H1 (cell line): ENCODE results near the gene TMC3. TPM values are rescaled to one million over a fixed set of nuclear protein-coding genes. Genes with fewer than 3 reads are reported as not detected.

ENCODE experiments used
- CTCF ChIA-PET: fragments of 300-600 bp; sonication (Branson Sonifier 250); formaldehyde crosslinking; loops from one replicate; lab custom pipeline; 2021; ENCODE audit not compliant: partially characterized antibody; lab: Charles Lee
- POLR2A ChIA-PET: fragments of 300-600 bp; sonication (Branson Sonifier 250); formaldehyde crosslinking; loops from one replicate; lab custom pipeline; 2021; ENCODE audit warnings: inconsistent platforms; ENCODE audit not compliant: partially characterized antibody; lab: Charles Lee
- DNase-seq, 2 experiments: peaks; one replicate each; pipeline versions ENCODE4 v3.0.0 to v3.0.0-alpha.2; 2010 to 2022; ENCODE audit warnings: low spot score in 2 of 2, low read depth in 1 of 2, mixed read lengths in 1 of 2
- FAIRE-seq: peaks from 2 replicates; lab custom pipeline; 2011; peaks lifted over from hg19 to GRCh38; lab: Jason Lieb, UNC
- H2AFZ ChIP-seq: 2 replicates; pipeline ENCODE4 v1.8.1; 2012; ENCODE audit warnings: low read length, inconsistent platforms
- H2AK5ac ChIP-seq: 2 replicates; pipeline ENCODE4 v1.6.1; 2013; ENCODE audit warnings: low read depth, low read length
- H2BK120ac ChIP-seq: replicated peaks from 2 replicates; pipeline ENCODE3; 2013; ENCODE audit warnings: low read depth, low read length, inconsistent platforms
- H2BK12ac ChIP-seq: 2 replicates; pipeline ENCODE4 v1.6.1; 2013; ENCODE audit warnings: low read depth, low read length
- H2BK15ac ChIP-seq: 2 replicates; pipeline ENCODE4 v1.6.1; 2013; ENCODE audit warnings: low read length
- H2BK20ac ChIP-seq: 2 replicates; pipeline ENCODE4 v1.6.1; 2013; ENCODE audit warnings: low read length
- H2BK5ac ChIP-seq: 2 replicates; pipeline ENCODE4 v1.6.1; 2013; ENCODE audit warnings: low read depth, low read length
- H3K14ac ChIP-seq: 2 replicates; pipeline ENCODE4 v1.6.1; 2013; ENCODE audit warnings: inconsistent platforms; ENCODE audit not compliant: insufficient read length
- H3K18ac ChIP-seq: 2 replicates; pipeline ENCODE4 v1.6.1; 2013; ENCODE audit warnings: low read length; ENCODE audit errors: extremely low read depth
- H3K23ac ChIP-seq: 2 replicates; pipeline ENCODE4 v1.6.1; 2013; ENCODE audit warnings: inconsistent platforms; ENCODE audit not compliant: insufficient read length
- H3K23me2 ChIP-seq: 2 replicates; pipeline ENCODE4 v1.6.1; 2013; ENCODE audit warnings: low read depth, low read length
- H3K27ac ChIP-seq: 2 replicates; pipeline ENCODE4 v1.6.1; 2011; ENCODE audit warnings: low read depth, low read length, inconsistent platforms
- H3K27me3 ChIP-seq, 4 experiments: replicated peaks in 1 of 4; 1 replicate in 1 of 4; 2 replicates in 3 of 4; pipeline versions ENCODE4 v1.6.1 to v1.8.1; 2011 to 2013; ENCODE audit warnings: low read length in 3 of 4, mild to moderate bottlenecking in 3 of 4, inconsistent platforms in 2 of 4, mixed read lengths in 2 of 4, moderate library complexity in 1 of 4; ENCODE audit not compliant: control insufficient read depth in 3 of 4, insufficient read depth in 3 of 4; ENCODE audit errors: extremely low read depth in 1 of 4
- H3K36me3 ChIP-seq, 4 experiments: 2 replicates each; pipeline versions ENCODE4 v1.6.1 to v1.8.1; 2011 to 2013; ENCODE audit warnings: mild to moderate bottlenecking in 4 of 4, low read length in 3 of 4, moderate library complexity in 2 of 4, control low read depth in 1 of 4, inconsistent platforms in 1 of 4; ENCODE audit not compliant: insufficient read depth in 4 of 4, control insufficient read depth in 2 of 4
- H3K4ac ChIP-seq: replicated peaks from 2 replicates; pipeline ENCODE3; 2013; ENCODE audit warnings: low read length, low read depth, mixed read lengths, inconsistent platforms; ENCODE audit not compliant: insufficient read length
- H3K4me1 ChIP-seq, 4 experiments: replicated peaks in 1 of 4; 1 replicate in 1 of 4; 2 replicates in 3 of 4; pipeline versions ENCODE4 v1.6.1 to v1.8.1; 2011 to 2013; ENCODE audit warnings: low read length in 3 of 4, inconsistent platforms in 2 of 4, mixed read lengths in 1 of 4; ENCODE audit not compliant: insufficient read depth in 4 of 4, control insufficient read depth in 3 of 4
- H3K4me2 ChIP-seq, 2 experiments: 2 replicates each; pipeline versions ENCODE4 v1.6.1 to v1.8.1; 2011 to 2013; ENCODE audit warnings: low read depth in 2 of 2, low read length in 2 of 2, control low read depth in 1 of 2, inconsistent platforms in 1 of 2, mild to moderate bottlenecking in 1 of 2; ENCODE audit not compliant: insufficient read depth in 1 of 2
- H3K4me3 ChIP-seq, 4 experiments: fragments of 200-600, 300-600 bp in 1 of 4; sonication (generic), shearing (Covaris generic), sonication (Bioruptor Twin) in 1 of 4; 2 replicates each; pipeline versions ENCODE4 v1.5.1 to v1.8.1; 2011 to 2016; ENCODE audit warnings: low read length in 4 of 4, low read depth in 3 of 4, control low read depth in 2 of 4, inconsistent platforms in 2 of 4, mild to moderate bottlenecking in 2 of 4, mixed read lengths in 1 of 4, moderate library complexity in 1 of 4; ENCODE audit not compliant: insufficient read depth in 2 of 4; ENCODE audit errors: extremely low read depth in 1 of 4
- H3K56ac ChIP-seq: replicated peaks from 2 replicates; pipeline ENCODE3; 2013; ENCODE audit warnings: low read depth, mild to moderate bottlenecking, mixed read lengths, low read length, inconsistent platforms; ENCODE audit not compliant: insufficient read length
- H3K79me1 ChIP-seq: 2 replicates; pipeline ENCODE4 v1.6.1; 2013; ENCODE audit warnings: low read depth, low read length, control low read depth
- H3K79me2 ChIP-seq, 2 experiments: 2 replicates each; pipeline versions ENCODE4 v1.6.1 to v1.8.1; 2012 to 2013; ENCODE audit warnings: low read length in 2 of 2, mild to moderate bottlenecking in 2 of 2, inconsistent platforms in 1 of 2; ENCODE audit not compliant: insufficient read depth in 2 of 2, control insufficient read depth in 1 of 2
- H3K9ac ChIP-seq, 4 experiments: replicated peaks in 1 of 4; 1 replicate in 1 of 4; 2 replicates in 3 of 4; pipeline versions ENCODE4 v1.6.1 to v1.8.1; 2011 to 2013; ENCODE audit warnings: low read depth in 3 of 4, low read length in 3 of 4, control low read depth in 2 of 4, mild to moderate bottlenecking in 2 of 4, moderate library complexity in 2 of 4, inconsistent platforms in 1 of 4; ENCODE audit errors: extremely low read depth in 1 of 4
- H3K9me3 ChIP-seq, 2 experiments: 2 replicates each; pipeline versions ENCODE4 v1.6.1 to v1.8.1; 2012 to 2013; ENCODE audit warnings: mild to moderate bottlenecking in 2 of 2, moderate library complexity in 2 of 2, control low read depth in 1 of 2, inconsistent platforms in 1 of 2, low read depth in 1 of 2, low read length in 1 of 2, mixed read lengths in 1 of 2; ENCODE audit not compliant: insufficient read depth in 2 of 2
- H4K20me1 ChIP-seq, 2 experiments: replicated peaks in 1 of 2; 2 replicates each; pipeline versions ENCODE3 to v1.8.1; 2011 to 2013; ENCODE audit warnings: inconsistent platforms in 2 of 2, low read length in 2 of 2, mild to moderate bottlenecking in 1 of 2; ENCODE audit not compliant: insufficient read depth in 2 of 2, control insufficient read depth in 1 of 2
- H4K5ac ChIP-seq: 2 replicates; pipeline ENCODE4 v1.6.1; 2013; ENCODE audit warnings: low read length, low read depth, mixed read lengths, inconsistent platforms; ENCODE audit not compliant: insufficient read length
- H4K8ac ChIP-seq: 2 replicates; pipeline ENCODE4 v1.8.0; 2013; ENCODE audit warnings: mild to moderate bottlenecking, moderate library complexity, low read length, inconsistent platforms; ENCODE audit not compliant: insufficient read depth; ENCODE audit errors: extremely low read depth
- H4K91ac ChIP-seq: replicated peaks from 2 replicates; pipeline ENCODE3; 2013; ENCODE audit warnings: low read length, mixed read lengths, inconsistent platforms; ENCODE audit not compliant: insufficient read length
- BCL11A ChIP-seq, 2 experiments: IDR thresholded peaks; one replicate each; pipeline ENCODE4 v1.6.1; 2011; ENCODE audit warnings: low read depth in 2 of 2, low read length in 2 of 2, mild to moderate bottlenecking in 2 of 2
- RAD21 ChIP-seq, 2 experiments: IDR thresholded peaks in 1 of 2; conservative IDR thresholded peaks in 1 of 2; 2 replicates each; pipeline ENCODE4 v1.6.1; 2011; ENCODE audit warnings: low read depth in 2 of 2, low read length in 2 of 2, improper control_type of control experiment in 1 of 2, inconsistent platforms in 1 of 2, mild to moderate bottlenecking in 1 of 2, moderate library complexity in 1 of 2
- WGBS, 2 experiments: shearing (Covaris generic) in 1 of 2; methylation state at CpG; one replicate each; pipeline versions ENCODE4 v1.1.6 to v1.1.7; 2013 to 2015; ENCODE audit warnings: low lambda C conversion rate in 2 of 2, mixed read lengths in 2 of 2, inconsistent platforms in 1 of 2, low coverage in 1 of 2, missing lambda C conversion rate in 1 of 2; ENCODE audit not compliant: insufficient replicate concordance in 2 of 2, insufficient coverage in 1 of 2, insufficient read length in 1 of 2; ENCODE audit errors: extremely low coverage in 1 of 2, missing lambda C conversion rate in 1 of 2; 5-methylcytosine and 5-hydroxymethylcytosine counted together
- polyA plus RNA-seq, 7 experiments: library from polyadenylated mRNA; depleted of rRNA in 3 of 7; stranded (reverse) in 5 of 7; unstranded in 2 of 7; fragments of >200 nt in 5 of 7; fragments of 200-250 nt in 2 of 7; gene quantifications; 1 replicate in 5 of 7; 2 replicates in 1 of 7; 4 replicates in 1 of 7; pipeline versions ENCODE4 v1.2.1 to v1.2.3, GENCODE V29; 2011 to 2013; ENCODE audit warnings: missing spikeins in 2 of 7, mixed read lengths in 2 of 7
- total RNA-seq: library from RNA; stranded (reverse); fragmentation: NEBNext Ultra II Directional; extraction: Animal tissue kit (Norgen Biotek cat#: 25700); gene quantifications from 2 replicates; pipeline ENCODE4 v1.2.1, GENCODE V29; 2021
- TF ChIP-seq, protein P1 (sequence below), 3 experiments: IDR thresholded peaks; 1 replicate in 2 of 3; 2 replicates in 1 of 3; pipeline versions ENCODE4 v1.5.1 to v1.6.1; 2011; ENCODE audit warnings: low read length in 3 of 3, mild to moderate bottlenecking in 3 of 3, inconsistent platforms in 2 of 3, low read depth in 1 of 3, moderate library complexity in 1 of 3; ENCODE audit not compliant: insufficient read depth in 1 of 3; ENCODE audit errors: control extremely low read depth in 1 of 3

TMC3 gene
- total and polyA plus RNA-seq, 2 of the 8 experiments (the other 6 are each of a cell fraction or from before 2014, with no cell fraction given) = not detected

DNA sequence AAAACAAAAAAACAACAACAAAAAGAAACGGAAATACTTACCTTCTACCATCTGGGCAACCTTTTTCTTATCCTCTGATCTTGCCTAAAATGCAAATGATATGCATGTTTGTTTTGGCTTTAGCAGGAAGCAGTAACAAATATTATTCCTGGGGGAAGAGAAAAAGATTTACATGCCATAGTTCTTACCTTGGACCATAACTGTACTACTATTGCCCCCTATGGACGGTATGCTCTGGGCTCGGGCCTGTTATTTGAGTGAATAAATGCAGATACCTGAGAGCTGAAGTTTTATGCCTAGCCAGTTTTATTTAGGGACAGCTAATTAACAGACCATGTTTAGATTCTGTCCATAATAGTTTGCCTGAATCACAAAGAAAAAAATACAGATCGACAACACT lies 37.4 kb downstream of the TMC3 start:
- H3K18ac ChIP-seq = no peak overlapping the region
- H2BK5ac ChIP-seq = no peak overlapping the region
- no peak overlapping the region for H3K4me3 ChIP-seq
- H4K20me1 ChIP-seq = no peaks in the 10 kb centered on the region
- H2BK120ac ChIP-seq = no peak overlapping the region
- FAIRE-seq (no peak), DNase-seq (peak in 1 of 2 experiments; percentile 32)
- no peaks in the 10 kb centered on the region for H3K79me1 ChIP-seq
- H3K23ac ChIP-seq = no peak overlapping the region
- H3K36me3 ChIP-seq = no peaks in the 10 kb centered on the region
- H2BK20ac ChIP-seq = no peak overlapping the region
- H3K27me3 ChIP-seq = no peaks in the 10 kb centered on the region
- 86% methylated on average over 4 of the region's 4 CpGs; no CpG with 5 or more reads in 1 of the 2 experiments for WGBS, 2 experiments
- no peak overlapping the region for H3K56ac ChIP-seq
- no peak overlapping the region for H3K4ac ChIP-seq
- no peaks in the 10 kb centered on the region for H3K9me3 ChIP-seq
- CTCF ChIA-PET = interaction anchor here (0.8 to 3.2 kb wide), 9 partner anchors 9 to 181 kb away, joined by 3 to 13 read pairs (median 3); no protein-coding TSS in a partner anchor
- H3K4me2 ChIP-seq = no peak overlapping the region
- H3K27ac ChIP-seq = no peak overlapping the region
- H2AFZ ChIP-seq = no peak overlapping the region
- POLR2A ChIA-PET = no interaction called here
- H4K5ac ChIP-seq = no peak overlapping the region
- no peak overlapping the region for H4K8ac ChIP-seq
- H2BK15ac ChIP-seq = no peak overlapping the region
- no peaks in the 10 kb centered on the region for H3K23me2 ChIP-seq
- no peak overlapping the region for H4K91ac ChIP-seq
- no peaks in the 10 kb centered on the region for H3K79me2 ChIP-seq
- H2BK12ac ChIP-seq = no peak overlapping the region
- H3K14ac ChIP-seq = no peak overlapping the region
- H3K4me1 ChIP-seq = peaks cover 0 to 2% (median 0%) of the 10 kb centered on the region in 4 experiments; a peak in 1 of 7 replicates
- TF ChIP-seq, protein P1, sequence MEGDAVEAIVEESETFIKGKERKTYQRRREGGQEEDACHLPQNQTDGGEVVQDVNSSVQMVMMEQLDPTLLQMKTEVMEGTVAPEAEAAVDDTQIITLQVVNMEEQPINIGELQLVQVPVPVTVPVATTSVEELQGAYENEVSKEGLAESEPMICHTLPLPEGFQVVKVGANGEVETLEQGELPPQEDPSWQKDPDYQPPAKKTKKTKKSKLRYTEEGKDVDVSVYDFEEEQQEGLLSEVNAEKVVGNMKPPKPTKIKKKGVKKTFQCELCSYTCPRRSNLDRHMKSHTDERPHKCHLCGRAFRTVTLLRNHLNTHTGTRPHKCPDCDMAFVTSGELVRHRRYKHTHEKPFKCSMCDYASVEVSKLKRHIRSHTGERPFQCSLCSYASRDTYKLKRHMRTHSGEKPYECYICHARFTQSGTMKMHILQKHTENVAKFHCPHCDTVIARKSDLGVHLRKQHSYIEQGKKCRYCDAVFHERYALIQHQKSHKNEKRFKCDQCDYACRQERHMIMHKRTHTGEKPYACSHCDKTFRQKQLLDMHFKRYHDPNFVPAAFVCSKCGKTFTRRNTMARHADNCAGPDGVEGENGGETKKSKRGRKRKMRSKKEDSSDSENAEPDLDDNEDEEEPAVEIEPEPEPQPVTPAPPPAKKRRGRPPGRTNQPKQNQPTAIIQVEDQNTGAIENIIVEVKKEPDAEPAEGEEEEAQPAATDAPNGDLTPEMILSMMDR (IDR thresholded peaks at IDR 0.05; ENCODE audit: control extremely low read depth in 1 of 3, insufficient read depth in 1 of 3, low read depth in 1 of 3, low read length in 3 of 3) = peak in 1 of 3 experiments; percentile 18; a peak in 1 of 4 replicates
- TF ChIP-seq BCL11A (IDR thresholded peaks at IDR 0.05; ENCODE audit: low read depth in 2 of 2, low read length in 2 of 2) (no peak), RAD21 (IDR thresholded peaks at IDR 0.05 in 1 of 2, conservative IDR thresholded peaks at IDR 0.05 in 1 of 2; ENCODE audit: low read depth in 2 of 2, low read length in 2 of 2) (peak in 1 of 2 experiments; percentile 35; a peak in 1 of 4 replicates)
- no peak overlapping the region for H2AK5ac ChIP-seq
- H3K9ac ChIP-seq = no peak overlapping the region
